ENCODE results near the gene TRIM47.
"Not testable (repeated sequence)": the region's sequence is repeated elsewhere in the genome, so short reads cannot be mapped to it uniquely, and the experiment has no call there.

The TRIM47 gene

DNA sequence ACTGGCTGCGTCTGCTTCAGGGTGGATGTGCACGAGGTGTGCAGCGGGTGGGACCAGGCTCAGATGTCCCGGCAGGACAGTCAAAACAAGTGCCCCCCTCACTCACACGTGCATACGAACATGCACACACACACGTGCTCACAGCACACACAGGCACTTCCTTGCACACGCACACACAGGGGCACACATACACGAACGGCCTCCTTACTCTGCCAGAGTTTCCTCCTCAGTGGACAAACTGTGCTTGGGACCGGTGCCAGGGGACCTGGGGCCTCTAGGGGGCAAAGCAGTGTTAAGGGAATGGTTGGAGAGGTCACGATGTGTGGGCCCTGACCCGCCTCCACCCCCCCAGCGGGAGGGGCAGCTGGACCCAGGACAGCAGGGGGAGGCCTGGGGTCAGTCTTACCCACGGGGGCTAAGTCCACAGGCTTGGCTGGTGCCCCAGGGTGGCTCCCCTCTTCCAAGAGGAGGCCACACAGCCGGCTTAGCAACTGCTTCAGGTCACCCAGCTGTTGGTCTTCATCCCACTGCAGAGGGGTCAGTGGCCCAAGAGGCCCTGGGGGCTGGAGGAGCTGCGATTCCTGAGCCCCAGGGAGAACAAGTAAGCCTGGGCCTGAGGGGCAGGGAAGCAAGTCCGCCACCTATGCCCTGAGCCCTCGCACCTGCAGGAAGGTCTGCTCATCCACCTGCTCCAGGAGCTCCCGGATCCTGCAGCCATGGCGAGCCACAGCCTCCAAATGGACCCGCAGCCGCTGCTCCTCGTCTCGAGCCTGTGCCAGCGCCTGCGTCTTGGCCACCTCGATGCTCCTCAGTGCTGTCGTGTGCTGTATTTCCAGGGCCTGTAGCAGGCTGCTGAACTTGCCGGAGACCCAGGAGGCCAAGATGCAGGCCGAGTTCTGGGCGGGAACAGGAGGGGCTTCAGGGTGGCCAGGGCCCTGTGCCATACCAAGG, 13.5 kb upstream of the TRIM47 start:
- DNase-seq (ENCODE audit: low read depth): no peak
- TF ChIP-seq, protein P1, sequence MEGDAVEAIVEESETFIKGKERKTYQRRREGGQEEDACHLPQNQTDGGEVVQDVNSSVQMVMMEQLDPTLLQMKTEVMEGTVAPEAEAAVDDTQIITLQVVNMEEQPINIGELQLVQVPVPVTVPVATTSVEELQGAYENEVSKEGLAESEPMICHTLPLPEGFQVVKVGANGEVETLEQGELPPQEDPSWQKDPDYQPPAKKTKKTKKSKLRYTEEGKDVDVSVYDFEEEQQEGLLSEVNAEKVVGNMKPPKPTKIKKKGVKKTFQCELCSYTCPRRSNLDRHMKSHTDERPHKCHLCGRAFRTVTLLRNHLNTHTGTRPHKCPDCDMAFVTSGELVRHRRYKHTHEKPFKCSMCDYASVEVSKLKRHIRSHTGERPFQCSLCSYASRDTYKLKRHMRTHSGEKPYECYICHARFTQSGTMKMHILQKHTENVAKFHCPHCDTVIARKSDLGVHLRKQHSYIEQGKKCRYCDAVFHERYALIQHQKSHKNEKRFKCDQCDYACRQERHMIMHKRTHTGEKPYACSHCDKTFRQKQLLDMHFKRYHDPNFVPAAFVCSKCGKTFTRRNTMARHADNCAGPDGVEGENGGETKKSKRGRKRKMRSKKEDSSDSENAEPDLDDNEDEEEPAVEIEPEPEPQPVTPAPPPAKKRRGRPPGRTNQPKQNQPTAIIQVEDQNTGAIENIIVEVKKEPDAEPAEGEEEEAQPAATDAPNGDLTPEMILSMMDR (IDR thresholded peaks at IDR 0.05; ENCODE audit: insufficient read depth, low read depth, low read length, missing control alignments): no peak

DNA sequence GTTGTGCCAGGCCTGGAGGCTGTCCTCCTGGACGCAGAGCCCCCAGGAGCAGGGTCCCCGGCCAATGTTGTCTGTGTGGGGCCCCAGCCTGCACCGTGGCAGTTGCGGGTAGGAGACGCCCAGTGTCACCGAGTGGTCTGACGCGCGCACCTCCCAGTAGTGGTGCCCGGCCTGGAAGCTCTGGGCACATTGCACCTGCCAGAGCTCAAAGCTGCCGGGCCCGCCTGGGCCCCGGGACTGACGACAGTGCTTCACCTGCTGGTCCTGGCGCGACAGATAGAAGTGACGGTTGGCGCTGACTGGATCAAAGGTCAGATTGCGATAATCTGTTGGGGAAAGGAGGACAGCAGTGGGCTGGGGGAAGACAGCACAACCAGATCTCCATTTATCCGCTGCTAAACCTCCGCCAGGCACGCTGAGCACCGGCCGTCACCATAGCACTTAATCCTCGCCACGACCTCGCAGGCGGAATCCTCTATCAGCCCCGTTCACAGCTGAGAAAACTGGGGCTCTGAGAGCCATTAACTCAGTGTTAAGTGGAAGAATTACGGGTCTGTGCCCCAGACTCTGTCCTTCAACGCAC, 12.7 kb upstream of the TRIM47 start:
- no peak for DNase-seq (ENCODE audit: low read depth)
- TF ChIP-seq, protein P1 (IDR thresholded peaks at IDR 0.05; ENCODE audit: insufficient read depth, low read depth, low read length, missing control alignments): no peak

More for the DNA sequence above, 13.5 kb upstream of the TRIM47 start:
- no peak overlapping the region for H3K4me3 ChIP-seq (ENCODE audit: low read depth, low read length)

DNA sequence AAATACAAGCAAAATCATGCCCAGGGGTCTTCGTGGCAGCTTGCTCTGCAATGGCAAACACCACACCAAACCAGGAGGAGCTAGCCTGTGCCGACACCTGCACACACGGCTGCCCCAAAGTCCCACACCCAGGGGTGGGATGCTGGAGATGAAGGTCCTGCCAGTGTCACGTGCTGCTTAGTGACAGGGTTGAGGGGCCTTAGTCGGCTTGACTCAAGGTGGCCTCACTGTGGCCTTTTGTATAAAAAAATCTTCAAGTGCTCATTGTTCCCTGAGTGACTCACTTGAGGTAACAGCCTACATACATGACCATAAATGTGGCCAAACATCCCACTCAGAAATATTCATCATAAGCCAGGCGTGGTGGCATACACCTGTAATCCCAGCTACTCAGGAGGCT, 11.1 kb upstream of the TRIM47 start:
- no peak overlapping the region for H3K4me3 ChIP-seq (ENCODE audit: low read depth, low read length)
- TF ChIP-seq, protein P1 (IDR thresholded peaks at IDR 0.05; ENCODE audit: insufficient read depth, low read depth, low read length, missing control alignments): no peak
- no peak for DNase-seq (ENCODE audit: low read depth)

More for the DNA sequence above, 12.7 kb upstream of the TRIM47 start:
- no peak overlapping the region for H3K4me3 ChIP-seq (ENCODE audit: low read depth, low read length)

GRCh38 chr17:75888484-75888883, 10.1 kb upstream of the TRIM47 start:
- H3K4me3 ChIP-seq (ENCODE audit: low read depth, low read length): no peak overlapping the region
- TF ChIP-seq, protein P1 (IDR thresholded peaks at IDR 0.05; ENCODE audit: insufficient read depth, low read depth, low read length, missing control alignments): no peak
- no peak for DNase-seq (ENCODE audit: low read depth)

DNA sequence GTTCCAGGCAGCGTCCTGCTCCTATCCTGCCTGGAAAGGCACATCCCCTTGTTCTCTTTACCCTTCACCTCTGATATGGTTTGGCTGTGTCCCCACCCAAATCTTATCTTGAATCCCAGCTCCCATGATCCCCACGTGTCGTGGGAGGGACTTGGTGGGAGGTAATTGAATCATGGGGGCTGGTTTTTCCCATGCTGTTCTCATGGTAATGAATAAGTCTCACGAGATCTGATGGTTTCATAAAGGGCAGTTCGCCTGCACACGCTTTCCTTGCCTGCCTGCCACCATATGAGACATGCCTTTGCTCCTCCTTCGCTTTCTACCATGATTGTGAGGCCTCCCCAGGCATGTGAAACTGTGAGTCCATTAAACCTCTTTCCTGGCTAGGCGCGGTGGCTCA, 7.5 kb upstream of the TRIM47 start:
- DNase-seq (ENCODE audit: low read depth): not testable (repeated sequence)

GRCh38 chr17:75885431-75885830, 7.0 kb upstream of the TRIM47 start:
- no peak for DNase-seq (ENCODE audit: low read depth)
- H3K4me3 ChIP-seq (ENCODE audit: low read depth, low read length): no peak overlapping the region
- TF ChIP-seq, protein P1 (IDR thresholded peaks at IDR 0.05; ENCODE audit: insufficient read depth, low read depth, low read length, missing control alignments): no peak

More for the DNA sequence above, 7.5 kb upstream of the TRIM47 start:
- H3K4me3 ChIP-seq (ENCODE audit: low read depth, low read length): not testable (repeated sequence)

- DNase-seq (ENCODE audit: low read depth): no peak
- TF ChIP-seq, protein P1 (IDR thresholded peaks at IDR 0.05; ENCODE audit: insufficient read depth, low read depth, low read length, missing control alignments): no peak
- H3K4me3 ChIP-seq (ENCODE audit: low read depth, low read length): no peak overlapping the region
Observed at GRCh38 chr17:75881678-75882454, 3.5 kb upstream of the TRIM47 start.
